Smooth muscle cell (in vitro differentiated cells): ENCODE measurements around the gene KCNIP4. TPM values are rescaled to one million over a fixed set of nuclear protein-coding genes. Genes with fewer than 3 reads are reported as not detected.

Experiments used
- DNase-seq: peaks from one replicate; lab custom pipeline; 2025; ENCODE audit not compliant: unreplicated experiment; lab: John Stamatoyannopoulos, UW
- H2AFZ ChIP-seq: fragments of 200-600 bp; sonication (generic); 2 replicates; pipeline ENCODE4 v1.6.0; 2016; ENCODE audit warnings: antibody characterized with exemption, low read depth, mild to moderate bottlenecking
- H3F3A ChIP-seq: fragments of 200-600 bp; sonication (generic); 2 replicates; pipeline ENCODE4 v1.6.0; 2017; ENCODE audit warnings: antibody characterized with exemption, low read depth
- H3K27ac ChIP-seq: fragments of 200-600 bp; sonication (generic); 2 replicates; pipeline ENCODE4 v1.5.1; 2016; ENCODE audit warnings: low read depth, mild to moderate bottlenecking
- H3K27me3 ChIP-seq: fragments of 200-600 bp; sonication (generic); 2 replicates; pipeline ENCODE4 v1.6.1; 2016; ENCODE audit warnings: low read depth, mild to moderate bottlenecking
- H3K36me3 ChIP-seq: fragments of 200-600 bp; sonication (generic); 2 replicates; pipeline ENCODE4 v1.5.1; 2016; ENCODE audit warnings: low read depth
- H3K4me1 ChIP-seq: fragments of 200-600 bp; sonication (generic); 2 replicates; pipeline ENCODE4 v1.5.1; 2016; ENCODE audit warnings: low read depth
- H3K4me2 ChIP-seq: fragments of 200-600 bp; sonication (generic); 2 replicates; pipeline ENCODE4 v1.6.0; 2016; ENCODE audit warnings: mild to moderate bottlenecking
- H3K4me3 ChIP-seq: fragments of 200-600 bp; sonication (generic); 2 replicates; pipeline ENCODE4 v1.5.1; 2016; ENCODE audit warnings: mild to moderate bottlenecking
- H3K79me2 ChIP-seq: fragments of 200-600 bp; sonication (generic); 2 replicates; pipeline ENCODE4 v1.6.0; 2016; ENCODE audit warnings: low read depth, mild to moderate bottlenecking
- H3K9ac ChIP-seq: fragments of 200-600 bp; sonication (generic); 2 replicates; pipeline ENCODE4 v1.6.0; 2016; ENCODE audit warnings: low read depth
- H3K9me3 ChIP-seq: fragments of 200-600 bp; sonication (generic); replicated peaks from 2 replicates; pipeline ENCODE4 v1.5.1; 2016; ENCODE audit warnings: low read depth
- H4K20me1 ChIP-seq: fragments of 200-600 bp; sonication (generic); 2 replicates; pipeline ENCODE4 v1.6.0; 2016; ENCODE audit warnings: low read depth
- WGBS: methylation state at CpG from one replicate; pipeline ENCODE4 v1.1.7; 2016; ENCODE audit warnings: low lambda C conversion rate; 5-methylcytosine and 5-hydroxymethylcytosine counted together
- polyA plus RNA-seq: library from polyadenylated mRNA; unstranded; fragments of >200 nt; fragmentation: Nextera tagmentation; extraction: Ambion mirVana; gene quantifications from 2 replicates; pipeline ENCODE4 v1.2.1, GENCODE V29; 2016
- total RNA-seq: library from RNA; depleted of rRNA; stranded (reverse); fragments of >200 nt; gene quantifications from 2 replicates; pipeline ENCODE4 v1.2.3, GENCODE V29; 2014
- TF ChIP-seq, protein P1 (sequence below): fragments of 200-600 bp; sonication (generic); IDR thresholded peaks from 2 replicates; pipeline ENCODE4 v1.5.1; 2017; ENCODE audit warnings: borderline replicate concordance, mild to moderate bottlenecking, antibody characterized with exemption; ENCODE audit not compliant: insufficient read depth, poor library complexity, severe bottlenecking

The KCNIP4 gene
- total and polyA plus RNA-seq, 2 experiments from 2014 or later = 0.07 TPM; not detected in 1

DNA sequence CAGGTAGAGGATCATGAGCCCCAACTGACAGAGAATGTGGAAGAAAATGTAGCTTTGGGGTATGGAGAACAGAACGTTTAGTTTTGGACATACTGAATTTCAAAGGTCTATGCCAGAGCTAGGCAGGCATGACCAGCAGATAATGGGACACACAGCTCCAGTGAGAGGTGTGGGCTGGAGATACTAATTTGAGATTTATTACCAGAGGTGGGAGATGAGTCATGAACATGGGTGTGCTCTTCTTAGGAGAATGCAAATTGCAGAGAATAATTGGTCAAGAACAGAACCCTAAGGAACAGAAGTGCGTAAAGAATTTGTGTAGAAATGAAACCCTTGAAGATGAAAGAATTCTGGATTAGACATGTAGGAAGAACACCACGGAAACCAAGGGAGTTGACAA, 1123.1 kb downstream of the KCNIP4 start:
- no peaks in the 10 kb centered on the region for H3K36me3 ChIP-seq
- no peak overlapping the region for H3K4me3 ChIP-seq
- H2AFZ ChIP-seq = no peak overlapping the region
- H3K4me2 ChIP-seq = no peak overlapping the region
- no peaks in the 10 kb centered on the region for H3K27me3 ChIP-seq
- TF ChIP-seq, protein P1, sequence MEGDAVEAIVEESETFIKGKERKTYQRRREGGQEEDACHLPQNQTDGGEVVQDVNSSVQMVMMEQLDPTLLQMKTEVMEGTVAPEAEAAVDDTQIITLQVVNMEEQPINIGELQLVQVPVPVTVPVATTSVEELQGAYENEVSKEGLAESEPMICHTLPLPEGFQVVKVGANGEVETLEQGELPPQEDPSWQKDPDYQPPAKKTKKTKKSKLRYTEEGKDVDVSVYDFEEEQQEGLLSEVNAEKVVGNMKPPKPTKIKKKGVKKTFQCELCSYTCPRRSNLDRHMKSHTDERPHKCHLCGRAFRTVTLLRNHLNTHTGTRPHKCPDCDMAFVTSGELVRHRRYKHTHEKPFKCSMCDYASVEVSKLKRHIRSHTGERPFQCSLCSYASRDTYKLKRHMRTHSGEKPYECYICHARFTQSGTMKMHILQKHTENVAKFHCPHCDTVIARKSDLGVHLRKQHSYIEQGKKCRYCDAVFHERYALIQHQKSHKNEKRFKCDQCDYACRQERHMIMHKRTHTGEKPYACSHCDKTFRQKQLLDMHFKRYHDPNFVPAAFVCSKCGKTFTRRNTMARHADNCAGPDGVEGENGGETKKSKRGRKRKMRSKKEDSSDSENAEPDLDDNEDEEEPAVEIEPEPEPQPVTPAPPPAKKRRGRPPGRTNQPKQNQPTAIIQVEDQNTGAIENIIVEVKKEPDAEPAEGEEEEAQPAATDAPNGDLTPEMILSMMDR = no peak
- no peaks in the 10 kb centered on the region for H3F3A ChIP-seq
- H3K79me2 ChIP-seq = no peaks in the 10 kb centered on the region
- no peak overlapping the region for H3K27ac ChIP-seq
- no peaks in the 10 kb centered on the region for H3K4me1 ChIP-seq
- no peaks in the 10 kb centered on the region for H4K20me1 ChIP-seq
- 84% methylated on average over 3 of the region's 3 CpGs for WGBS
- DNase-seq = no peak
- no peak overlapping the region for H3K9ac ChIP-seq
- H3K9me3 ChIP-seq = no peaks in the 10 kb centered on the region

DNA sequence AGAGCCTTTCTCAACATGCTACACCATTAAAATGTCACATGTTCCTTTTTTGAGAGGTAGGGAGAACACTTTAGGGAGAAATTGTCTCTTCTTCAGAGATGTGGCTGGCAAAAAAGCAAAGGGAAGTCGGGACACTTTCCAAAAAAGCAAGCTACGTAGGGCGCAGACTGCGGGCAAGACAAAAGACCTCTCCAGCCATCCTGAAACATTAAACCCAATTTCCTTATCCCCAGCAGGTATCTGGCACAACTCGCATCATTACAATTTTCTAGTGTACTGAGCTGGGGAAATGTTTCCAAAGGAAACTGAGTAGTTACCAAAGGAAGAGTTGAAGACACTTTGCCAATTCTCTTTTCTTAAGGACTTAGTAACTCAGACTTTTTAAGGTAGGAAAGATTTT, 1132.3 kb downstream of the KCNIP4 start:
- WGBS = 90% methylated on average over 5 of the region's 5 CpGs
- DNase-seq = no peak
- Histone ChIP-seq H3K9ac (no peak overlapping the region), H3K9me3 (no peaks in the 10 kb centered on the region), H3K36me3 (no peaks in the 10 kb centered on the region), H4K20me1 (no peaks in the 10 kb centered on the region), H2AFZ (no peak overlapping the region), H3K4me1 (no peaks in the 10 kb centered on the region), H3K4me2 (no peak overlapping the region), H3K27ac (no peak overlapping the region), H3F3A (no peaks in the 10 kb centered on the region), H3K79me2 (no peaks in the 10 kb centered on the region), H3K4me3 (no peak overlapping the region), H3K27me3 (no peaks in the 10 kb centered on the region)
- TF ChIP-seq, protein P1 = no peak

DNA sequence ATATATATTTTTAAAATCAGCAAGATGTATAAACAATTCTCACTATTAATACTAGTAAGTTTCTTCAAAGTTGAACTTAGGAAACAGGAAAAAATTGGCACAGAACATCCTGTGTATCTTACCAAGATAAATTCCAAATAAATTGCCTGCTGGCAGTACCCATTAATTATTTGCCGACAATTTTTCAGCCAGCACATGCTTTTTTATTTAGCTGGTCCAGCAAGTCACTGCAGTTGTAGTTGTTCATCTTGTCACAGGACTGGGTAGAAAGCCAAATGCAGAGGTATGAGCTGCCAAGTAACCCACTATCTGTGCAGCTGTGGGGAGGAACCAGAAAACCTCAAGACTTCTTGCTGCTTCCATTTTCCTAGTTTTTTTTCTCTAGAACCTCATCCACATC, 1134.9 kb downstream of the KCNIP4 start:
- Histone ChIP-seq H3K27ac (no peak overlapping the region), H3K4me3 (no peak overlapping the region), H3F3A (no peaks in the 10 kb centered on the region), H3K27me3 (no peaks in the 10 kb centered on the region), H3K79me2 (no peaks in the 10 kb centered on the region), H3K9me3 (no peaks in the 10 kb centered on the region), H3K9ac (no peak overlapping the region), H2AFZ (no peak overlapping the region), H3K36me3 (no peaks in the 10 kb centered on the region), H3K4me1 (no peaks in the 10 kb centered on the region), H3K4me2 (no peak overlapping the region), H4K20me1 (no peaks in the 10 kb centered on the region)
- WGBS = 91% methylated on average over 1 of the region's 1 CpG
- TF ChIP-seq, protein P1 = no peak
- no peak for DNase-seq

DNA sequence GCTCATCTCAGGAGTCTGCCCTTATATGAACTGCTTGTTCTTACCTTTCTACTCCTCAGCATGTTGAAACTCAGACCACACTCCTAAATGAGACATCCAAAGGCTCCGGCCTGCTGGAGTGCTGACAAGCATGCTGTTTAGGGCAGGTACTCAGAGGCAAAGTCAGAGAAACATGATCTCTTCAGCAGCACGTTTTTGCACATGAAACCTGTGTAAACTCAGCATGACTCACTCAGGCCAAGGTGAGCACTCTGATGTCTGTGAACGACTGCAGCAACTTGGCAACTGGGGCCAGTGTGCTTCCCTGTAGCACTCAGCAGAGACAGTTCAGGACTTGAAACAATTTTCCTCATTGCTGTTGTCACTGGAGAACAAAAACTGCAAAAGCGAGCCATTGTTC, 1138.8 kb downstream of the KCNIP4 start:
- Histone ChIP-seq H3K9me3 (no peaks in the 10 kb centered on the region), H3F3A (no peaks in the 10 kb centered on the region), H4K20me1 (no peaks in the 10 kb centered on the region), H3K36me3 (no peaks in the 10 kb centered on the region), H3K4me2 (no peak overlapping the region), H3K9ac (no peak overlapping the region), H3K79me2 (no peaks in the 10 kb centered on the region), H3K4me1 (no peaks in the 10 kb centered on the region), H3K4me3 (no peak overlapping the region), H2AFZ (no peak overlapping the region), H3K27me3 (no peaks in the 10 kb centered on the region), H3K27ac (no peak overlapping the region)
- 42% methylated on average over 4 of the region's 4 CpGs for WGBS
- DNase-seq = no peak
- TF ChIP-seq, protein P1 = no peak
